Occipital lobe (tissue), 2 donors: ENCODE results near the gene GUCD1. TPM values are rescaled to one million over a fixed set of nuclear protein-coding genes. Genes with fewer than 3 reads are reported as not detected.
"Not testable (repeated sequence)": the region's sequence is repeated elsewhere in the genome, so short reads cannot be mapped to it uniquely, and the experiment has no call there.

ENCODE experiments used
- DNase-seq: peaks from one replicate; lab custom pipeline; 2025; lab: John Stamatoyannopoulos, UW
- total RNA-seq: library from RNA; depleted of rRNA; stranded (reverse); fragments of >200 nt; gene quantifications from one replicate; pipeline ENCODE4 v1.2.3, GENCODE V29; 2014

Gene GUCD1
- 48.7 TPM for total RNA-seq

DNA sequence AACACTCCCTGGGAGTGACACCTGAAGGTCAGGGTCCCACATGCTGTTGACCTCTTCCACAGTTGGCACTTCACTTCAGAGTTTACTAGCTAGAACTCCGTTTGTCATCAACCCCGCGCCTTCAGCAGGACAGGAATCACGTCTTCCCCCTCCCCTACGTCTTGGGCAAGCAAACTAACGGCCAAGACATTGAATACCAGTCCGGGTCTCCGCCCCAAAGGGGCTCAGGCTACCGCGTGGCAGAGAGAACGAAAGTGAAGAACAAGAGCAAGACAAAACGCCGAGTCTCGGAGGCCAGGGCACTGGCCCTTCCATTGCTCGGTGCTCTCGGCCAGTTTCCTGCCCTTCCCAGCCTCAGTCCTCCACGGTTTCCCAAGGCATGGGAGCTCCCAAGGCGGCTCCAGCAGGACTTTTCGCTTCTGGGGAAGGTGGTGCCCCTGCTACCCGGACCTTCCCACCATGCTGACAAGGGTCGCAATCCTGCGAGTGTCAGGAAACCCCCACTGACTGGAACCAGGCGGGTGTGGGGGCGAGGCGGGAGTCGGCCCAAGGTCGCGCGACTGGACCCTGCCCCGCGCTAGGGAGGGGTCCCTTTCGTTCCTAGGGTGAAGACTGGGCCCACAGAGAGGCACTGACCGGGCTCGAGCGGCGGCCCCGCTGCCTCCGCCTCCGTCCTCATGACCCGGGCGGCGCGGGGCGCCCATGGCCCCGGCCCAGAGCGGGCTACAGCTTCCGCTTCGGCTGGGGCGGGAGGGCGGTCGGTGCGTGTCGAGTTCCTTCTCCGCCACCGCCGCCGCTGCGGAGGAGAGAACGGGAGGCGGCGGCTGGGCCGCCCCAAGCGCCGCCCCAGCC is at the start of gene GUCD1:
TSS of gene GUCD1 (minus strand) at position 826 of the 852 bp plus-strand sequence. CDS start at position 679, 147 bp downstream.
- no peak for DNase-seq

DNA sequence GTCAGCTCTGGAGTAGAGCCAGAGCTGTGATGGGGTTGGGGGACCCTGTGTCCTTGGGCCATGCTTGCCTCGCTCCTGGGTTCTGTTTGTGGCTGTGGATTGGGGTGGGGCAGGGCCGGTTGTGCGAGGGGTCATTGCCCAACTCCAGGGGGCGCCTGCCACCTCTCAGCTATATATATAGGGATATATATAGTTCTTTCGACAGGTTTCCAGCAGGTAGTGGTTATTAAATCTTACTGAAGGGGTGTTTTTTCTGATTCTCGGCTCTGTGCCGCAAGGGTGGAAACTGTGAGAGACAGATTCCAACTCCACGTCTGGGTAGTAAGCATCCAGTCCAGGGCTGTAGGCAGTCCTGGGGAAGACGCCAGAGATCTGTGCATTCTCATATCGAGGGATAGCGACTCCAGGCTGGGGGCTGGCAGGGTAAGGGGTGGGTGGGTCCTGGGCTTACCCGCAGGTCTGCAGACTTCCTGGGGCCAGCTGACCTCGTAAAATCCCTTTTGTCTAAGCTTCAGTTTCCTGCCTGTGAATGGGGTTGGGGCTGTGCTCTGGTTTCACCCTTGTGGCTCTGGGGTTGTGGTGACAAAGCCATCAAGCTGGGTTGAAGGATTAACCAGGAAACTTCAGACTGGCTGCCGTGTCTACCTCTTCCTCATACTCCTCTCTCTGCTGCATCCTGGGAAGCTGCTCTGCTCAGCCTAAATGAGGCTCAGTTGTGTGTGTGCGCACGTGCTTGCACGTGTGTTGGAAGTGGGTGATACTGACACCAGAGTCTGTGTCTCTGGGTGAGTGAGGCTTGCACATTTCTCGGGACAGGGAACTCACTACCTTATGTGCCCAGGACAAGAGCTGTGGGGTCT is 49.1 kb upstream of the GUCD1 start:
- not testable (repeated sequence) for DNase-seq

- not testable (repeated sequence) for DNase-seq
Measured at GRCh38 chr22:24602847-24603769, 48.2 kb upstream of the GUCD1 start, which contains the start of gene GGT1. TSS of gene GGT1 (plus strand) at chr22:24603193. CDS start at chr22:24611082, 7,889 bp downstream.

GRCh38 chr22:24602105-24602749 is 47.3 kb upstream of the GUCD1 start:
- DNase-seq, result not testable (repeated sequence)

- DNase-seq, result no peak
Measured at GRCh38 chr22:24601217-24602104, 46.5 kb upstream of the GUCD1 start.

- DNase-seq, result not testable (repeated sequence)
Measured at GRCh38 chr22:24599958-24600715, 45.2 kb upstream of the GUCD1 start.

GRCh38 chr22:24599514-24599913 is 44.6 kb upstream of the GUCD1 start:
- no peak for DNase-seq

DNA sequence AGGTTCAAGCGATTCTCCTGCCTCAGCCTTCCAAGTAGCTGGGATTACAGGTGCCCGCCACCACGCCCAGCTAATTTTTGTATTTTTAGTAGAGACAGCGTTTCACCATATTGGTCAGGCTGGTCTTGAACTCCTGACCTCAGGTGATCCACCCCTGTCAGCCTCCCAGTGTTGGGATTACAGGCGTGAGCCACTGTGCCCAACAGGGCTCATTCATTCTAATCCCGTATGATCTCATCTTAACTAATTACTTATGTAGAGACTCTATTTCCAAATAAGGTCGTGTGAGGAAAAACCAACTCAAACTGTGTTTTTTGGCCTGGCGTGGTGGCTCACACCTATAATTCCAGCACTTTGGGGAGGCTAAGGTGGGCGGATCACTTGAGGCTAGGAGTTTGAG is 42.1 kb upstream of the GUCD1 start:
- not testable (repeated sequence) for DNase-seq

DNA sequence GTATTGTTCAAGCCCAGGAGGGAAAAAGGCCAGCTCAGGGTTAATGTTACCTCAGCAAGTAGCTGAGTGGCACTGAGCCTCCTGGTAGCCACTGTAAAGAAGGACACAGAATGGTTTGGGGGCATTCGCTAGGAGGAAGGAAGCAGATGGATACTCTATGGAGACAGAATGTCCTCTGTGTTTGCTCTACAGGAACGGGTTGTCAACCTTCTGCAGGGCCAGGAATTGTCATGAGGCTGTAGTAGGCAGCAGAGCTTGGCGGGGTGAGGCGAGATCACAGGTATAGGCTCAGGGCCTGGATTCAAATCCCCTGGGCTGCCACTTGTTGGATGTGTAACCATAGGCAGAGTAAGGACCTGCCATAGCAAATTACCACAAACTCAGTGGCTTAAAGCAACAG is 40.9 kb upstream of the GUCD1 start:
- no peak for DNase-seq

DNA sequence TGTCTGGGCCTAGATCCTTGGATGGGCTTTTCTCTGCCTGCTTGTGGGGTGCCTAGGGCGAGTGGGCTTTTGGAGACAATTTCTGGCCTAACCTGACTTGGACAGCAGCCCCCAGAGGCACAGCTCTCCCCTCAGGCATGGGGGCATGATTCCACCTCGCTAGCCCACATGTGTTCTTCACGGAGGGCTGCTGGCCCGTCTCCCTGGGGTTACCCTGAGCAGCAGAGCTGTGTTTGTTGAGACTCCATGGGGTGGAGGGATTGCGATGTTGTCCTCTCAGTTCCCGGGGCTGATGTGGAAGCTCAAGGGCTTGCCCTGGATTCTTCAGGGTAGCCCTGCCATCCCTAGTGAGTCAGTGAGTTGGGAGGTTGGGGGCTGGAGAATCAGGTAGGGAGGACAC is 40.3 kb upstream of the GUCD1 start:
- DNase-seq, result no peak

DNA sequence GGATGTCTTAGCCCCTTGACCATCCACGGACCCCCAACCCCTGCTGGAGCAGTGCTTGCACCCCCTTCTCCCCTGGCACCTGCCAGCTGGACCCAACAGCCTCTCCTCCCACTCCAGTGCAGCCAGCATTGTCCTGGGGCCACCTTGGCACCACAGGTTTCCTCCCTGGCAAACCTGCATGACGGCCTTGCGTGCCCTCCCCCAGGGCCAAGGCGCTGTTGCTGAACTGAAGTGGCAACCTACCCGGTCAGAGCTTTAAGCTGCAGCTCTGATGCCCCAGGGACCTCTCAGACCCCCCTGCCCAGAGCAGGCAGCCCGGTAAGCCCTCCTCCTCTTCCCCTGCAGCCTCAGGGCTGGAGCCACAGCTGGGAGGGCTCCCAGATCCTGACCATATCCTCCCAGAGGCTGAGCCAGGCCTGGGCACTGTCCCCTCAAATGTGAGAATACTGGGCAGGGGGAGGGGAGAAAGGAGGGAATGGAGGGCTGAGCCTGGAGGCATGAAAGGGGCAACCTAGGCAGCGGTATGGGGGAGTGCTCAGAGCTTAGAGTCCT is 39.7 kb upstream of the GUCD1 start:
- DNase-seq, result no peak

DNA sequence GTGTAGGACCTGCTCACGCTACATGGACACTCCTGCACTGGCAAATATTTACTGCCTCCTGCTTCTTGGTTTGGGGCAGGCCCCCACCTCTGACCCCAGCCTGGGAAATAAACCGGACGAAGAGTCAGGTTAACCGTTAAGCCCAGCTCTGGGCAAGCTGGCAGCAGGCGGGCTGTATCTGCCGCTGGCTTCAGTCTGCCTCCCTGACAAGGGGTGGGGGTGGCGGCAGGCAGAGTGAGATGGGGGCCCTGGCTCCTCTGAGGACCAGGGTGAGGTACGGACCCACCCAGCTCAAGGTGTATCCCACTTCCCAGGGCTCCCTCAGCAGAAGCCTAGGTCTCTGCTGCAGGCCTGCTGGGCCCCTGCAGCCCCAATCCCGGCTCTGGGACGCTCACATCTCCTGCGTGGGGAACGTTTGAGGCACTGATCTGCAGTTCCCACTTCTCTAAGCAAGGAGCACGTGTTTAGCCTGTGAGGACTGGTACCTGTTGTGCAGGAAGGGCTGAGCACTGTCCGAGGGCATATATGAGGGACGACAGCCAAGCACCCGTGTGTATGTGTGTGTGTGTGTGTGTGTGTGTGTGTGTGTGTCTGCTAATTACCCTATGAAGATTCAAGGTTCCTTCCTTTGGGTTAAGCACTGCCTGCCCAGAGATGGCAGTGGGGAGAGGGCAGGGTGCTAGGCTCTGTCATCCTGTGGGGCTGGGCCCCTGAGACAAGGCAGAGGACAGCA is 39.1 kb upstream of the GUCD1 start:
- DNase-seq, result no peak

DNA sequence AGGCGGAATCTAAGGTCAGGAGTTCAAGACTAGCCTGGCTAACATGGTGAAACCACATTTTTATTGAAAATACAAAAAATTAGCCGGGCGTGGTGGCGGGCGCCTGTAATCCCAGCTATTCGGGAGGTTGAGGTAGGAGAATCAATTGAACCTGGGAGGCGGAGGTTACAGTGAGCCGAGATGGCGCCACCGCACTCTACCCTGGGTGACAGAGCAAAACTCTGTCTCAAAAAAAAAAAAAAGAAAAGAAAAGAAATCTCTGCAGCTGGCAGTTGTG is 38.6 kb upstream of the GUCD1 start:
- not testable (repeated sequence) for DNase-seq

- DNase-seq, result peak; percentile 65
Measured at GRCh38 chr22:24592851-24593558, 38.1 kb upstream of the GUCD1 start, which contains the start of gene LRRC75B. TSS of gene LRRC75B (minus strand) at chr22:24593073. CDS start at chr22:24593039, 34 bp downstream.

DNA sequence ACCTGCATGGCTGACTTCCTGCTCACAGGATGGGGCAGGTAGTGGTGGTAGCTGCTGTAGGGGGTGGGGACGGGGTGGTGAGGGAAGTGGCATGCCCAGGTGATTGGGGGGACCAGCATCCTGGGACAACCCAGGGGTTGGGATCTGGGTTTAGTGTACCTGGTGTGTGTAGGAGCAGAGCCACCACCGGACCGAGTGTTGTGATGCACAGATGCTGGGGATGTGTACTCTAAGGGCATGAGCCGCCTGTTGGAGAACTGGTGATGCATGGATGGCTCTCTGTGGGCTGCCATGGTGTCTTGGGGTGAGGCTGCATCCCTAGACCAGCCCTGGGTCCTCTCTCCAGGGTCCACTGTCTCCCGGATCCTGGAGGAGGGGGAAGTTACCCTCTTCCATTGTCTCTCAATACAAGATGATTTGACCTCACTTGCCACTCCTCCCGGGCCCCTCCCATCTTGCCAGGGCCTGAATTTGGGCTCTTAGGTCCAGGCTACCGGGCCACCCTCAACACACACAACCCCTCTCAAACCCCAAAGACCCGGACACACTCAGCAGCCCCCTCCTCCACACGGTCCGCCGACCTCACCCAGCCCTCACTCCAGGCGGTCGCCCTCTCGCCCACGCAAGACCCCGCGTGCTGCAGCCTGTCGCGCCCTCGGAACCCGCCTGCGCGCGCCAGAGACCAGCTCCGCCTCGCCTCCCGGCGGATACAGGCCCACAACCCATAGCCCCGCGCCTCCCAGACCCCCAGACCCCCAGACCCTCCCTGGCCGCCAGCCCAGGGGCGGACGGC is 37.3 kb upstream of the GUCD1 start:
- DNase-seq, result no peak

GRCh38 chr22:24591286-24591830 is 36.4 kb upstream of the GUCD1 start:
- DNase-seq, result no peak
